Measurements from ENCODE around the gene IGF1.
"Not testable (repeated sequence)": the region's sequence is repeated elsewhere in the genome, so short reads cannot be mapped to it uniquely, and the experiment has no call there.

IGF1 gene

DNA sequence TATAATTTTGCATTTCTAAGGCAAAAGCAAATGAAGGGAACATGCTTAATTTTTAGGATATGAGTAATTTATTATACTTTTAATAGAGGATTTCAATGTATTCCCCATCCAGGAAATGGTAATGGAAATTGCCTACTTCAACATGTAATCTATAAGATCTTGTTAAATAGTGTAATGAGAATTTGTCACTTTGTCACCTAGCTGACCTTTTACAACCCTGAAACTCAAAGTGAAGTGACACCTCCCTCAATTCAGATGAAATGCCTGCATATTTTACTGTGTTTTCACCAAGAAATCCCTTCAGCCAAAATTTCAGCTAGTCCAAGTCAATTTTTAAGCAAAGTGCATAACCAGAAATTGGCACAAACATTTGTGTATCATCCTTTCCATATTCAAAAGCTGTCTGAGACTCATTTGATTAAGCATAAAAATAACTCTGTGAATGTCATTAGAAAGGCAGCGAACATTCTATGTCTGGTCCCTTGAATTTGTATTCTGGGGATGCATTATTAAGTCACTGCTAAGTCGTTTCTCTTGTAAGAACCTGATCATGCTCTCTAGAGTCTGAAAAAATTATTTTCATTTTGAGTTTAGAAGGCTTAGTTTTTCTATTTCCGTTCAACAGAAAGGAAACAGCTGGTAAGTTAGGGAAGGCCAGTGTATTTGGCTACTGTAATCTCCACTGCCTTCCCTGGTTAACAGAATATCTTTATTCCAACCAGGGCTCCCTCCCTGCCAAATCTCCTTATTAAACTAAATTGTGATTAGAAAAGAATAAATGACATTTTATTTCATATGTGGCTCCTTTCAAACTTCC is 100.8 kb downstream of the IGF1 start:
- no peak for DNase-seq (ENCODE audit: low read depth)

DNA sequence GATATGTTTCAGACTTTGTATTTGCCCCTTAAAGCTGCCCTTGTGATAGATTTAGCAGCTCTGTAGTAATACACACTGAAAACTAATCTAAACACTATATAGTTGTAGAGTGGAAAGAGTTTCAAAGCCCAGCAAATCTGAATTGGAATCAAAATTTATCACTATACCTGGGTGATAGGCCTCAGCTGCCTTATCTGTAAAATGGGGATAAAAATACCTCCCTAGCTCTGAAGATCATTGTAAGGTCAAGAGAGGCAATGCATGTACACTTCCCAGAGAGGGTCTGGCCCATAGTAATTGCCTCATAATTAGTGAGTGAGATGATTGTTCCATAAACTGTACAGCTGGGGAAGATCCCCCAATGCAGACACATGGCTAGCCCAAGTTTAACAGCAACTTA is 103.6 kb downstream of the IGF1 start:
- DNase-seq (ENCODE audit: low read depth) = no peak

DNA sequence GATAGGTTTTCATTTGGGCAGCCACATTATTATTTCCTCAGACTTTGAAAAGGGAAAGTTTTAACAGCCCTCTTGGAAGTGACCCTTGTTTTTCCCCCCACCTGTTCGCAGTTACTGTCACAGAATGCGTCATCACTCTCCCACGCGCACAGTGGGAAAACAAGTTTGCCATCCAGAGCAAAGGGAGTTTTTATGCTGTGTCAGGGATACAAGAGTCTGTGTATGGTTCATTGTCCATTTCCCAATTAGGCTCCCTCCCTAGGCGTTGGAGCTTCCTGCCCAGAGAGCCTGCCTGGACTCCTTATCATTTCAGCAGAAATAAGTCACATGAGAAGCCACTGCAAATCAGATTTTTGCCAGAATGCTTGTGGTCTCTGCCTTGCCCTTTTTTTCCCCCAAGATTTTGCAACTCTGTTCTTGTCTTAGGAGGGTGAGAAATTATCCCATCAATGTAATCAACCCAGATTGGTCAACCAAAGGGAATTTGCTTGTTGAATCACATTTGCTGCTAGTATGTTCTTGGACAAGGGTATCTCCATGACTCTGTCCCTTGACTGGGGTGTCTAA is 104.1 kb downstream of the IGF1 start:
- no peak for DNase-seq (ENCODE audit: low read depth)

DNA sequence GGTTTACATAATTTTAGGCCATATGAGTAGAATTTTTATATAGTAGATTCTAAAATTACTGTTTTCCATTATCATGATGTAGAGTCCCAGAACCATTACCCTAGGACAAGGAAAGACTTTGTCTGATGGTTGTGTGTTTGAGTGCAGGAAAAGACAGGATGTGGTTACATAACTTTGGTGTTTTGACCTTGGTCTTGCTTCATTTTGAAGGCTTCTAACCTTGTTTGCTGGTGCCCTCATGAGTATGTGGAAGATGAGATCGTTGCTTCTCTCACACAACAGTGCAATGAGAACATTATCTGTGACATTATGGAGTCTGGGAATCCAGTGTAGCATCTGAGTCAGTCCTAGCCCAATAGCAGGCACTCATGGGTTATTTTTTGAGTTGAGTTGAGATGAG is 106.2 kb downstream of the IGF1 start:
- DNase-seq (ENCODE audit: low read depth) = no peak

DNA sequence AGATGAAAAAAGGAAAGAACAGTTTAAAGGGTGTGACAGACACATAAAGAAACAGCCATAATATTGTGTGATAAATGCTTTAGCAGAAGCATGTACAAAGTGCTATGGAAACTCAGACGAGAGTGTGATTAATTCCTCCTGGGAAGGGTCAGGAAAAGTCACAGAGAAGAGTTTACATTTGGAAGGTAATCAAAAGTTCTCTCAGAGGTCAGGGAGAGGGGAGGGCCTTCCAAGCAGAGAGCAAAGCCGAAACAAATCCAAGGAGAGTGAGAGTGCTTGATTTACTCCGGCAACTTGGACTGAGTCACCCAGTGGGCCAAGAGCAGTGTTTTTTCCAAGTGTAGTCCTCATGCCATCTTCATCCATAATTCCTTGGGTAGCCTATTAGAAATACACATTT is 108.3 kb downstream of the IGF1 start:
- DNase-seq (ENCODE audit: low read depth) = no peak

DNA sequence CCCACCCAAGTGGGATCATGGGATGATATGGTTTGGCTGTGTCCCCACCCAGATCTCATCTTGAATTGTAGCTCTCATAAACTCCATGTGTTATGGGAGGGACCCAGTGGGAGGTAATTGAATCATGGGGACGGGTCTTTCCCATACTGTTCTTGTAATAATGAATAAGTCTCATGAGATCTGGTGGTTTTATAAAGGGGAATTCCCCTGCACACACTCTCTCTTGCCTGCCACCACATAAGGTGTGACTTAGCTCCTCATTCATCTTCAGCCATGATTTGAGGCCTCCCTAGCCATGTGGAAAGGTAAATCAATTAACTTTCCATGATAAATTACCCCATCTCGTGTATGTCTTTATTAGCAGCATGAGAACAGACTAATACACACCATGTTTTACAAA is 109.2 kb downstream of the IGF1 start:
- no peak for DNase-seq (ENCODE audit: low read depth)

DNA sequence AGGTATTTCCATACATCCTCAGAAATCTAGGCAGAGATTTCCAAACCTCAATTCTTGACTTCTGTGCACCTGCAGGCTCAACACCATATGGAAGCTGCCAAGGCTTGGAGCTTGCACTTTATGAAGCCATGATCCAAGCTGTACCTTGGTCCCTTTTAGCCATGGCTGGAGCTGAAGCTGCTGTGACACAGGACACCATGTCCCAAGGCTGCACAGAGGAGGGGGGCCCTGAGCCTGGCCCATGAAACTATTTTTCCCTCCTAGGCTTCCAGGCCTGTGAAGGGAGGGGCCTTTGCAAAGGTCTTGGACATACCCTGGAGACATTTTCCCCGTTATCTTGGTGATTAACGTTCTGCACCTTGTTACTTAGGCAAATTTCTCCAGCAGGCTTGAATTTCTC is 110.5 kb downstream of the IGF1 start:
- no peak for DNase-seq (ENCODE audit: low read depth)

DNA sequence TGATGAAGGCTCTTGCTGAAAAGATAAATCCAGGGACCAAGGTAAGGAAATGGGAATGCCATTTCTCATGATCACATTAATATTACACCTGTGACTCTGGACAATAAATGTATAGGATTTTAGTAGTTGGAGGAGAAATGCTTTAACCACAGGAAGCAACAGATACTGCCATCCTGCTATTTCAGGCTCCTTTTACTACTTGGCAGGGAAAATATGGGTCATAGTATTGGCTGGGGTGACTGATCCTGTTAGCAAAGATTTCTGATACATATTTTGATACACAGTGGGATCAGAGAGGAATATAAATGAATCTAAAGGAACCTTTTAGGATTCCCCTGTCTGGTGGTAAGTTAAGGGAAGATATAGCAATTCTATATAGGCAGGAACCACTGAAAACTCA is 115.0 kb downstream of the IGF1 start:
- DNase-seq (ENCODE audit: low read depth) = no peak

DNA sequence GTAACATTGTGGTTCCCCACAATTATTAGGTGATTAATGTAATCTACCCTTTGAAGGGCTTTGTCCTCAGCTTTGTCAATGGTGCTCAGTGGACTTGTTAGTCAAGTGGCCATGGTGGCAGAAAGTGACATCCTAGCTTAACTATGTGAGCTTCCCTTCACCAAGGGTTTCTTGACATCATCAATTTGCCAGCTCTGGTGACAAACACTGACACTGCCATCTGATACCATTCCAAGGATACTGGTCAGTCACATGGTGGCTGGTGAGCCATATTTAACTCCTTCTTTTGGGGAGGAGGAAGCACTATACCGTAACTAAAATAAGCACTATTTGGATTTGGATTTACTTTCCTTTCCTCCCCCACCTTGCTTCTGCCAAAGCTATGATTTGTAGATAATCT is 115.7 kb downstream of the IGF1 start:
- no peak for DNase-seq (ENCODE audit: low read depth)

DNA sequence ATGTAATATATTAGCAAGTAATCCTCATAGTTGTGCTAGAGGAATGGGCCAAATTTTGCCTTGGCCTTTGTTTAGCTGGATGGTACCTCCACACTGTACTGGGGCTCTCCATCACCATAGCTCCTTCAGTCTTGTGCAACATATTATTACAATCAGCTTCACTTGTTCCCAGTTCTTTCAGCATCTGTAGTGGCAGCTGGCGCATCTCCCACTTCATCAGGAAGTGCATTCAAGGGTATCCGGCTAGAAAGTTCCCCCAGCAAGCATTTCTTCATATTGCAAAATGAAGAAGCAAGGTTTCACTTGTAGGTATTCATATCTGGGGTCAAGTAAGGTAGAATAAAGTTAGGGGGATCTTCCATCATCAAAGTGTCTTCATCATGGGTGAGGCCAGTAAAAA is 123.7 kb downstream of the IGF1 start:
- no peak for DNase-seq (ENCODE audit: low read depth)

DNA sequence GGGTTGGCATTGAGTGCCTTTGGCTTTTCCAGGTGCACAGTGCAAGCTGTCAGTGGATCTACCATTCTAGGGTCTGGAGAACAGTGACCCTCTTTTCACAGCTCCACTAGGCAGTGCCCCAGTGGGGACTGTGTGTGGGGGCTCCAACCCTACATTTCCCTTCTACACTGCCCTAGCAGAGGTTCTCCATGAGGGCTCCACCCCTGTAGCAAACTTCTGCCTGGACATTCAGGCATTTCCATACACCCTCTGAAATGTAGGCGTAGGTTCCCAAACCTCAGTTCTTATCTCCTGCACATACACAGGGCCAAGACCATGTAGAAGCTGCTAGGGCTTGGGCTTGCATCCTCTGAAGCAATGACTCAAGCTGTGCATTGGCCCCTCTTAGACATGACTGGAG is 126.1 kb downstream of the IGF1 start:
- DNase-seq (ENCODE audit: low read depth) = not testable (repeated sequence)

DNA sequence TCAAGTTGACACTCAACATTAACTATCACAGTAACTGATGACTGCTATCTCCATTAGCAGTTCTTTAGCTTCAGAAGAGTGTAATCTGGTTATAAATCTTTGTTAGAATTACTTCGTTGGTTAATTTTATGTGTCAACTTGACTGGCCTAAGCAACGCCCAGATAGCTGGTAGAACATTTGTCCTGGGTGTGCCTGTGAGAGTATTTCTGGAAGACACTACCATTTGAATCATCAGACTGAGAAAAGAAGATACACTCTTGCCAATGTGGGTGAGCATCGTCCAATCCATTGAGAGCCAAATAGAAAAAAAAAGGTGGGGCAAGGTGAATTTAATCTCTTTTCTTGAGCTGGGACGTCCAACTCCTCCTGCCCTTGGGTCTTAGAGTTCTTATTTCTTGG is 129.0 kb downstream of the IGF1 start:
- no peak for DNase-seq (ENCODE audit: low read depth)

DNA sequence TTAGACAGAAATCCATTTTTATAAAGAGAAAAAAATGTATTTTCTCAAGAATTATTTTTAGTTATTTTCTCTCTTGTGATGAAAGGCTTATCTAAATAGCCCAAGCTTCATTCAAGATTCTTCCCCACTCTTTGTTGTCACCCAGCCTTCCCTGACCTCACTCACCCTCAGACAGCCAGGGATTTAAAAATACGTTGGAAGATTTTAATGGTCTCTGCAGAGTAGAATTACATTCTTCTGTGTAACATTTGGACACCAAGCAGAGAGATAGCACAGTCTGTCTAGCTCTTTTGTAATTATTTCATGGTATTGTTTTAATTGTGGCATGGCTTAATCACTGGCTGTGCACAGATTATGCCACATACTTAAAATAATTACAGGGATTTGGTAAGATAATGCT is 130.3 kb downstream of the IGF1 start:
- DNase-seq (ENCODE audit: low read depth) = no peak

DNA sequence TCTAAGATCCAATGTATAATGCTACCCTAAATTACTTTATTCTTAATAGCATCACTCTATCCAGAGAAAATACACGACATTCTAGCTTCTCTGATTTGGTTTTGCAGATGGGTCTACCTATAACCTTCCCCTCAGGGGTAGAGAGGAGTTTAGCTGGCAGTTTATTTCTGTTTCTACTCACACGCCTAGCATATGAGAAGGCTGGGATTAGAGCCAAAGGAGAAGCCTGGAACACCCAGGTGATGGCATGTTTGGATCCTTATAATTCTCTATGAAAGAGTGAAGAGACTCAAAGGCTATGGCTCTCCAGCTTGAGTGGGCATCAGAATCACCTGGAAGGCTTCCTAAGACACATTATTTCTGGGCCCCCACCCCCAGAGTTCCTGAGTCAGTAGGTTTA is 131.3 kb downstream of the IGF1 start:
- DNase-seq (ENCODE audit: low read depth) = no peak

DNA sequence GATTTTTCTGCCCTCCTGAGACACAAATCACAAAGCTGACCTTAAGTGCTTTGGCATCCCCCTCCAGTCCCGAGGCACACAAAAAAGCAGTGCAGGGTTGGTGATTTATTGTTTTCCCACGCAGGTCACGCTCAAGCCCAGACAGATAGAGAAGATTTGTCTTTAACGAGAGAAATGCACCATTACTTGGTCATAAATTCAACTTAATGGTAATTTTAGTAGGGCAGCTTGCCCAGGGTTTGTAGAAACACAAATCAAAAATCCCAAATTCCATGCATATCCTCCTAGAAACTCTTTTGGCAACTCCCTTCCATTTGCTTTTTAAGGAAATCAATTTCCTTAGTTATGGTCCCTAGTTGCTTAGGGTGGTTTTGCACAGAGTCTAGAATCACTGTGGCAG is 132.6 kb downstream of the IGF1 start:
- no peak for DNase-seq (ENCODE audit: low read depth)

All from stimulated activated CD8-positive, alpha-beta memory T cell treated with anti-CD3 and anti-CD28 coated beads, Interleukin-7, amount 100 ng/mL, for 24 hours (primary cell).